K562 (cell line): ENCODE measurements around the gene GRIN2D. TPM values are rescaled to one million over a fixed set of nuclear protein-coding genes. Genes with fewer than 3 reads are reported as not detected.

Experiments used
- ATAC-seq: fragments of 200-7000 bp; cut with Tn5 transposase; 3 replicates; pipeline ENCODE4 v1.9.1; 2020; ENCODE audit warnings: moderate library complexity
- BruUV-seq: library from RNA; stranded (reverse); fragments of 400-500 nt; replicated peaks from 2 replicates; lab custom pipeline; 2021; lab: Mats Ljungman, UMichigan
- CTCF ChIA-PET: fragments of 300-600 bp; formaldehyde crosslinking; extraction: SDS; loops from one replicate; lab custom pipeline; 2021; ENCODE audit warnings: low intra/inter-chr PET ratio; lab: Yijun Ruan, JAX
- POLR2A ChIA-PET: fragments of 300-600, 350-650 bp; sonication (Branson Sonifier 250); formaldehyde crosslinking; extraction: SDS; loops from one replicate; lab custom pipeline; 2021; ENCODE audit warnings: antibody characterized with exemption, inconsistent platforms; lab: Yijun Ruan, JAX
- DNase-seq, 4 experiments: peaks; one replicate each; pipeline versions ENCODE4 v3.0.0 to v3.0.0-alpha.2; 2011 to 2018; ENCODE audit warnings: low spot score in 3 of 4, mixed read lengths in 3 of 4; ENCODE audit errors: extremely low read depth in 1 of 4
- FAIRE-seq: peaks from 2 replicates; lab custom pipeline; 2011; peaks lifted over from hg19 to GRCh38; lab: Jason Lieb, UNC
- H2AFZ ChIP-seq: 2 replicates; pipeline ENCODE4 v1.6.0; 2011; ENCODE audit warnings: low read depth, low read length, control low read depth, inconsistent platforms
- H3K27ac ChIP-seq: fragments of 200-600 bp; 3 replicates; pipeline ENCODE4 v1.8.0; 2011; ENCODE audit warnings: low read depth, mild to moderate bottlenecking, control low read depth, inconsistent platforms, low read length, moderate library complexity, mixed read lengths; ENCODE audit errors: extremely low read depth
- H3K27me3 ChIP-seq, 2 experiments: fragments of 300-600 bp in 1 of 2; 2 replicates in 1 of 2; 3 replicates in 1 of 2; pipeline versions ENCODE4 v1.6.0 to v1.8.0; 2011; ENCODE audit warnings: inconsistent platforms in 2 of 2, low read length in 2 of 2, mild to moderate bottlenecking in 1 of 2, mixed read lengths in 1 of 2, moderate library complexity in 1 of 2; ENCODE audit not compliant: control insufficient read depth in 2 of 2, insufficient read depth in 2 of 2
- H3K36me3 ChIP-seq: fragments of 300-600 bp; 3 replicates; pipeline ENCODE4 v1.8.0; 2011; ENCODE audit warnings: mild to moderate bottlenecking, low read length, inconsistent platforms; ENCODE audit not compliant: control insufficient read depth, insufficient read depth
- H3K4me1 ChIP-seq, 2 experiments: fragments of 200-600 bp in 1 of 2; replicated peaks in 1 of 2; 2 replicates in 1 of 2; 3 replicates in 1 of 2; pipeline versions ENCODE4 v1.5.1 to v1.8.0; 2011; ENCODE audit warnings: inconsistent platforms in 2 of 2, low read length in 2 of 2, mild to moderate bottlenecking in 1 of 2, mixed read lengths in 1 of 2, moderate library complexity in 1 of 2; ENCODE audit not compliant: control insufficient read depth in 2 of 2, insufficient read depth in 2 of 2
- H3K4me2 ChIP-seq: 2 replicates; pipeline ENCODE4 v1.6.1; 2011; ENCODE audit warnings: low read length, control low read depth, inconsistent platforms, mixed read lengths; ENCODE audit not compliant: insufficient read depth
- H3K4me3 ChIP-seq: fragments of 200-600 bp; sonication (generic), shearing (Covaris generic); 2 replicates; pipeline ENCODE4 v1.5.1; 2016; ENCODE audit warnings: control low read depth, inconsistent platforms
- H3K79me2 ChIP-seq: fragments of 200-600 bp; 3 replicates; pipeline ENCODE4 v1.8.0; 2011; ENCODE audit warnings: low read length, inconsistent platforms; ENCODE audit not compliant: control insufficient read depth, insufficient read depth
- H3K9ac ChIP-seq, 2 experiments: 2 replicates each; pipeline versions ENCODE4 v1.6.0 to v1.6.1; 2011; ENCODE audit warnings: low read depth in 2 of 2, low read length in 2 of 2, control low read depth in 1 of 2, inconsistent platforms in 1 of 2, mild to moderate bottlenecking in 1 of 2, mixed read lengths in 1 of 2; ENCODE audit not compliant: insufficient read depth in 1 of 2
- H3K9me1 ChIP-seq: one replicate; pipeline ENCODE4 v1.6.0; 2011; ENCODE audit warnings: inconsistent platforms, mild to moderate bottlenecking, low read length, moderate library complexity; ENCODE audit not compliant: control insufficient read depth, insufficient read depth
- H3K9me3 ChIP-seq: replicated peaks from 2 replicates; pipeline ENCODE4 v1.5.1; 2011; ENCODE audit warnings: low read depth, low read length, inconsistent platforms; ENCODE audit not compliant: control insufficient read depth, insufficient read depth
- H4K20me1 ChIP-seq: replicated peaks from 2 replicates; pipeline ENCODE4 v1.6.1; 2011; ENCODE audit warnings: low read length, inconsistent platforms, mixed read lengths; ENCODE audit not compliant: control insufficient read depth, insufficient read depth
- BRD9 ChIP-seq: fragments of 450-650 bp; IDR thresholded peaks from 2 replicates; pipeline ENCODE4 v1.6.1; 2018; ENCODE audit warnings: low read depth; ENCODE audit not compliant: partially characterized antibody
- CBX5 ChIP-seq: IDR thresholded peaks from 2 replicates; pipeline ENCODE4 v1.6.1; 2014; ENCODE audit warnings: low read depth, borderline replicate concordance
- FOXK1 ChIP-seq: sonication (generic); formaldehyde crosslinking; IDR thresholded peaks from 2 replicates; pipeline ENCODE4 v1.8.0; 2022; ENCODE audit warnings: missing genetic modification reagents, mild to moderate bottlenecking, borderline replicate concordance
- FUS ChIP-seq: fragments of 200-400 bp; formaldehyde crosslinking; optimal IDR thresholded peaks from 2 replicates; pipeline ENCODE3; 2017; ENCODE audit warnings: low read depth, low read length
- GTF3C2 ChIP-seq: IDR thresholded peaks from 3 replicates; pipeline ENCODE4 v1.6.1; 2011; ENCODE audit warnings: borderline replicate concordance, mild to moderate bottlenecking, moderate library complexity; ENCODE audit not compliant: insufficient read length; ENCODE audit errors: extremely low read depth
- HDAC1 ChIP-seq, 2 experiments: fragments of 450-650 bp; IDR thresholded peaks; 2 replicates each; pipeline ENCODE4 v1.6.1; 2016 to 2017; ENCODE audit warnings: inconsistent platforms in 1 of 2, mild to moderate bottlenecking in 1 of 2, moderate library complexity in 1 of 2
- HLTF ChIP-seq: fragments of 450-650 bp; IDR thresholded peaks from 2 replicates; pipeline ENCODE4 v1.6.1; 2016
- KDM4B ChIP-seq, 2 experiments: fragments of 450-650 bp in 1 of 2; sonication (generic) in 1 of 2; IDR thresholded peaks; 2 replicates each; pipeline ENCODE4 v1.6.1; 2016 to 2017; ENCODE audit warnings: borderline replicate concordance in 2 of 2, antibody characterized with exemption in 1 of 2, low read depth in 1 of 2, mild to moderate bottlenecking in 1 of 2
- LEF1 ChIP-seq: fragments of 450-650 bp; IDR thresholded peaks from 2 replicates; pipeline ENCODE4 v1.6.1; 2016; ENCODE audit warnings: mild to moderate bottlenecking
- PHF20 ChIP-seq: fragments of 450-650 bp; IDR thresholded peaks from 2 replicates; pipeline ENCODE4 v1.6.1; 2018; ENCODE audit not compliant: partially characterized antibody
- THRAP3 ChIP-seq: fragments of 450-650 bp; IDR thresholded peaks from 2 replicates; pipeline ENCODE4 v1.6.1; 2016; ENCODE audit warnings: mild to moderate bottlenecking, inconsistent platforms, borderline replicate concordance
- XRCC3 ChIP-seq: fragments of 450-650 bp; IDR thresholded peaks from 2 replicates; pipeline ENCODE4 v1.6.1; 2017; ENCODE audit warnings: mild to moderate bottlenecking, moderate library complexity
- ZBTB1 ChIP-seq: sonication (generic); formaldehyde crosslinking; IDR thresholded peaks from 2 replicates; pipeline ENCODE4 v1.8.1; 2023; ENCODE audit warnings: missing genetic modification reagents, low read depth, mild to moderate bottlenecking, borderline replicate concordance
- ZNF354B ChIP-seq: fragments of 250-450 bp; sonication (Bioruptor Pico); IDR thresholded peaks from 2 replicates; pipeline ENCODE4 v1.4.0; 2020
- ZNF398 ChIP-seq: fragments of 250-450 bp; sonication (Bioruptor Pico); IDR thresholded peaks from 2 replicates; pipeline ENCODE4 v1.8.0; 2021; ENCODE audit warnings: moderate library complexity, mild to moderate bottlenecking, inconsistent platforms
- ZNF561 ChIP-seq: fragments of 450-650 bp; formaldehyde crosslinking; conservative IDR thresholded peaks from 2 replicates; pipeline ENCODE4 v1.4.0; 2020; ENCODE audit warnings: mild to moderate bottlenecking, moderate library complexity
- WGBS: fragments of 100-300 bp; shearing (Covaris generic); methylation state at CpG from one replicate; pipeline ENCODE4 v1.1.6; 2016; ENCODE audit warnings: low coverage, mixed read lengths; ENCODE audit not compliant: insufficient coverage; ENCODE audit errors: missing lambda C conversion rate; 5-methylcytosine and 5-hydroxymethylcytosine counted together
- in situ Hi-C: fragments of 300-500 bp; cut with MboI; formaldehyde crosslinking; loops from 4 replicates; pipeline ENCODE4 v1.15.0; 2018; ENCODE audit warnings: inconsistent platforms, mixed read lengths
- intact Hi-C: fragments of 100-400 bp; cut with micrococcal nuclease; formaldehyde crosslinking; loops from 2 replicates; pipeline ENCODE4 v1.14.2; 2022
- polyA plus RNA-seq, 8 experiments: library from polyadenylated mRNA; depleted of rRNA in 4 of 8; stranded (reverse) in 5 of 8; unstranded in 3 of 8; fragments of >200 nt; fragmentation: Nextera tagmentation in 2 of 8; fragmentation: Illumina TruSeq in 1 of 8; extraction: Ambion mirVana in 2 of 8; extraction: Trizol in 1 of 8; gene quantifications; 2 replicates each; pipeline versions ENCODE4 v1.2.1 to v1.2.3, GENCODE V29; 2011 to 2014; ENCODE audit warnings: inconsistent platforms in 1 of 8, missing spikeins in 1 of 8
- total RNA-seq, 7 experiments: library from RNA; depleted of rRNA in 6 of 7; stranded (reverse); fragments of >200 nt in 6 of 7; fragmentation: Illumina TruSeq in 2 of 7; extraction: Trizol in 2 of 7; gene quantifications; 2 replicates each; pipeline versions ENCODE4 v1.2.1 to v1.2.3, GENCODE V29; 2011 to 2021; ENCODE audit warnings: low replicate concordance in 1 of 7

The GRIN2D gene
- total and polyA plus RNA-seq, 9 of the 15 experiments (the other 6 are each of a cell fraction or from before 2014, with no cell fraction given), result 0.32 to 31.5 (median 1.8) TPM

- no peak for TF ChIP-seq PHF20
- no peak for TF ChIP-seq GTF3C2
- no peak for TF ChIP-seq ZNF561 (CRISPR knock-in tag)
- TF ChIP-seq FOXK1 (CRISPR knock-in tag), result no peak
- TF ChIP-seq, all 486 proteins: peak for 2
Observed at GRCh38 chr19:48421548-48421947, 28.1 kb downstream of the GRIN2D start (continued).

- peak; percentile 92 for ATAC-seq
- TF ChIP-seq ZBTB1 (CRISPR knock-in tag) (no peak), ZNF354B (no peak), CBX5 (no peak), BRD9 (peak; percentile 73), HDAC1 (IDR thresholded peaks at IDR 0.05) (peak in 1 of 2 experiments; percentile 54; a peak in 1 of 4 replicates), KDM4B (IDR thresholded peaks at IDR 0.05; ENCODE audit: borderline replicate concordance in 2 of 2, low read depth in 1 of 2) (no peak), XRCC3 (no peak), ZNF398 (CRISPR knock-in tag) (no peak), HLTF (no peak), FUS (no peak), THRAP3 (no peak), LEF1 (peak; percentile 58)
Observed at GRCh38 chr19:48424694-48425219, 31.3 kb downstream of the GRIN2D start.

More at GRCh38 chr19:48424694-48425219, 31.3 kb downstream of the GRIN2D start:
- DNase-seq, result peak; percentile 57 to 75 (median 66)
- ChIA-PET CTCF (no interaction called here), POLR2A (no interaction called here)
- FAIRE-seq, result peak; percentile 73
- Histone ChIP-seq H3K79me2 (no peaks in the 10 kb centered on the region), H3K9me1 (no peaks in the 10 kb centered on the region), H2AFZ (peak overlapping the region; percentile 88), H3K4me2 (peak overlapping the region; percentile 69), H4K20me1 (no peaks in the 10 kb centered on the region), H3K4me3 (no peak overlapping the region), H3K4me1 (peaks cover 8 to 16% of the 10 kb centered on the region in 2 experiments), H3K36me3 (peaks cover 65% of the 10 kb centered on the region; the same call in 2 of the 3 replicates), H3K9me3 (no peaks in the 10 kb centered on the region), H3K27me3 (no peaks in the 10 kb centered on the region), H3K27ac (peak overlapping the region; percentile 96), H3K9ac (peak overlapping the region; percentile 58 to 85; a peak in 3 of 4 replicates)
- 16% methylated on average over 8 of the region's 8 CpGs for WGBS
- in situ Hi-C loops, result no loop called here
- no TSS peak for BruUV-seq
- intact Hi-C loops, result no loop called here
